Subcutaneous adipose tissue (tissue), 4 donors: ENCODE measurements around the gene RASGRF2. TPM values are rescaled to one million over a fixed set of nuclear protein-coding genes. Genes with fewer than 3 reads are reported as not detected.

Source experiments
- total RNA-seq, 4 donors: library from RNA; depleted of rRNA; stranded (reverse); fragments of >200 nt; gene quantifications; one replicate each; pipeline ENCODE4 v1.1.0, GENCODE V29; 2016
- TF ChIP-seq, protein P1 (sequence below): fragments of 450-650 bp; IDR thresholded peaks from one replicate; pipeline ENCODE4 v1.5.1; 2016; ENCODE audit warnings: low read depth, mild to moderate bottlenecking, control low read depth, antibody characterized with exemption, moderate library complexity

RASGRF2 gene
- total RNA-seq, 4 donors from 2014 or later: 6.6 to 34.9 (median 20.2) TPM

DNA sequence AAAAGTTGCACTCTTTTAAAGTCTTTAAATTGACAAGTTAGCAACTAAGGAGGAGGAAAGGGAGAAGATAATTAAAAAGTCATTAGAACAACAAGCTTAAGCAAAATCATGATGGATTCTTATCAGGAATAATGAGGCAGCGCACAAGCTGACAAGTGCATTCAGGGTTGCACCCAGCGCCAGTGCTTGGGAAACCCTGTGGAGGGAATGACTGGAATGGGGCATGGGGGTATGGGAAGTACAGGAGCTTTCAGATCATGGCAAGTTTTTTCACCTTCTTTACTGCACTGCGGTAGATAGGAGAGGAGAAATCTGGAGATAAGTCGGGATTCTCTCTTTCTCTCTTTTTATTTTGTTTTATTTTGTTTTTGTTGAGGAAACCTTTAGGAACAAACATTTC lies 155.1 kb downstream of the RASGRF2 start:
- TF ChIP-seq, protein P1, sequence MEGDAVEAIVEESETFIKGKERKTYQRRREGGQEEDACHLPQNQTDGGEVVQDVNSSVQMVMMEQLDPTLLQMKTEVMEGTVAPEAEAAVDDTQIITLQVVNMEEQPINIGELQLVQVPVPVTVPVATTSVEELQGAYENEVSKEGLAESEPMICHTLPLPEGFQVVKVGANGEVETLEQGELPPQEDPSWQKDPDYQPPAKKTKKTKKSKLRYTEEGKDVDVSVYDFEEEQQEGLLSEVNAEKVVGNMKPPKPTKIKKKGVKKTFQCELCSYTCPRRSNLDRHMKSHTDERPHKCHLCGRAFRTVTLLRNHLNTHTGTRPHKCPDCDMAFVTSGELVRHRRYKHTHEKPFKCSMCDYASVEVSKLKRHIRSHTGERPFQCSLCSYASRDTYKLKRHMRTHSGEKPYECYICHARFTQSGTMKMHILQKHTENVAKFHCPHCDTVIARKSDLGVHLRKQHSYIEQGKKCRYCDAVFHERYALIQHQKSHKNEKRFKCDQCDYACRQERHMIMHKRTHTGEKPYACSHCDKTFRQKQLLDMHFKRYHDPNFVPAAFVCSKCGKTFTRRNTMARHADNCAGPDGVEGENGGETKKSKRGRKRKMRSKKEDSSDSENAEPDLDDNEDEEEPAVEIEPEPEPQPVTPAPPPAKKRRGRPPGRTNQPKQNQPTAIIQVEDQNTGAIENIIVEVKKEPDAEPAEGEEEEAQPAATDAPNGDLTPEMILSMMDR: no peak

DNA sequence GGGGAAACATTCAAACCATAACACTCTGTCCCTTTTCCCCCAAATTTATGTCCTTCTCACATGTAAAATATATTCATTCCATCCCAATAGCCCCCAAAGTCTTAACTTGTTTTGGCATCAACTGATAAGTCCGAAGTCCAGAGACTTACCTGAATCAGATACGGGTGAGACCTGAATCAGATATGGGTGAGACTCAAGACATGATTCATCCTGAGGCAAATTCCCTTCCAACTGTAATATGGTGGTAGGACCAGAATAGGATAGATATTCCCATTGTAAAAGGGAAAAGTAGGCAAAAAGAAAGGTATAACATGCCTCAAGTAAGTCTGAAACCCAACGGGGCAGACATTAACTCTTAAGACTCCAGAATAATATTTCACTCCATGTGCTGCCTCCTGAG lies 157.4 kb downstream of the RASGRF2 start:
- TF ChIP-seq, protein P1: no peak

DNA sequence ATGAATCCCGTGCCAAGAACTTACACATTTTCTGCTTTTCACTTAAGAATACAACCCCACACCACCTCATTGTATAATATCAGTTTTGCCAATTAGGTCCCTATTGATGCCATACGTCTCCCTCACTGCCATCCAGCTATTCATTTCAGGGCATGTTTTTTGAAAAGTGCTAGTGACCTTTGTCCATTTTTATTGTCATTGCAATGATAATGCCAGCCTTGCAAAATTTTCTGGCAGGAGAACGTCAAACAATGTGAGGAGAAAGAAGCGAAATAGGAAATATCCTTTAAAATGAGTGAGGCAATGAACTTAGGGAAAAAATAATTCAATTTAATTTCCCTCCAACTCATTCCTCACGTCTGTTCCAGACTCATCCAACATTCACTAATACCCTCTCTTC lies 161.1 kb downstream of the RASGRF2 start:
- TF ChIP-seq, protein P1: no peak

DNA sequence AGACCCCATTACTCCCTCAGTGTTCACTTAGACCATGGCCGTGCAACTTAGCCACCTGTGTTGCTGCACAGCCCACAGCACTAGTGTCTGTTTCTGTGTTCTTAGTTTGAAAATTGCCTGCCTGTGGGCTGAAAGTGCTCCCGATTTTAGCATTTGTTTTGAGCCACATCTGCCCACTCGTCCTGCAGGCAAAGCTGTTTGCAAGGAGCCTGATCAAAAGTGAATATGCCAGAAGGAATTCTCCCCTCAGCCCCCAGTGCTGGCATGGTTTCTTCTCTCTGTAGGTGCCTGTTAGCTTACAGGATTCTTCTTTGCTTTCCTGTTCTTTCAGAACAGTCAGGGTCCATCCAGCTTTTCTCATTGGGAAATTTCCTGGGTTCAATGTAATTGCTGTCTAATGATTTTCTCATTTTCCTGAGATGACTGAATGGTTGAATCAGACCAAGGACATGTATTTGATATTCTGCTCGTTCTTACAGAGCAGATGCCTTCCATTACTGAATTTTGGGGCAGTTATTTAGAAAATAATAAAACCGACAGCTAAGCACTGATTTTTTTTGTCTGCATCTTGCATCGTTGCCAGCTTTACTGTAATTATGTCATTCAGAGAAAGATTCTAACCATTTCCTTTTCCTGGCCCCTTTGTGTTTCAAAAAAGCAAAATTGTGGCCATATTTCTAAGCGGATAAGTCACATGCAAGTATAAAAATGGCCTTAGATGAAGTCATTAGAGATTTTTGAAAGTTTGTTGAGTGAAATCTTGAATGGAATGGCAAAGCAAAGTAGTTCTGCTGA lies 161.9 kb downstream of the RASGRF2 start:
- TF ChIP-seq, protein P1: no peak

DNA sequence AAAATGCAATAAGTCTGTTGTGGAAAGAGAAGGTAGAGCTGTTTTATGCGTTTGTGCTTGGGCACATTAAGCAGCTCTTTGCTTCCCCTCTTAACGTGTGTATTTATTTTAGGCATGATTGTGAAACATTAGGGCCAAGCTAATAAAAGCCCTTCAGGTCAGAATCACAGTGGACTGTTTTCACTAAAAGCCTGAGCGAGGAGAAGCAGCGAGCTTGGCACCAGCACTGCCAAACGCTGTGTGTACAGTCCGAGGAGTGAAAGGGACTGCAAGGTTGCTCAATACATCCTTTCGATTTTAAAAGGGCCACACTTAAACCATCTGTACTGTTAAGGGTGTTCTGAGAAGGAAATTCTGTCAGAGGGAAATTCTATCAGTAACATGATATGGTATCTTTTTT lies 165.8 kb downstream of the RASGRF2 start:
- TF ChIP-seq, protein P1: no peak

DNA sequence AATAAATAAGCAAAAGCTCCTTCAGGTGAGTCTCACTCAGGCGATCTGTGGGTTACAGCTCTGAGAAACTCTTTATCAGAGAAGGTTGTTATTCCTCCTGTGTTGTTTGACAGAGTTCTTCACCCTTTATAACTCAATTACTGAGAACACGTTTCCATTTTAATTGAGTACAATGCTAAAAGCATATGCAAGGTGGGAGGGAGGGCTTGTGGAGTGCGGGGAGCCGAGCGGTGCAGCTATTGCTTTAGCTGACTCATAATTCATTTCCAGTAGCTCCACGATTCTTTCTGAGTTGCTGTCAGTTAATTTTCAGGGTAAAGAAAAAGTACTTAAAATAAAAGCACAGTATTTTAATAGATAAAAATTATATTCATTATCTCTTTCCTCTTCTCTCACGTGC lies 168.3 kb downstream of the RASGRF2 start:
- TF ChIP-seq, protein P1: no peak

DNA sequence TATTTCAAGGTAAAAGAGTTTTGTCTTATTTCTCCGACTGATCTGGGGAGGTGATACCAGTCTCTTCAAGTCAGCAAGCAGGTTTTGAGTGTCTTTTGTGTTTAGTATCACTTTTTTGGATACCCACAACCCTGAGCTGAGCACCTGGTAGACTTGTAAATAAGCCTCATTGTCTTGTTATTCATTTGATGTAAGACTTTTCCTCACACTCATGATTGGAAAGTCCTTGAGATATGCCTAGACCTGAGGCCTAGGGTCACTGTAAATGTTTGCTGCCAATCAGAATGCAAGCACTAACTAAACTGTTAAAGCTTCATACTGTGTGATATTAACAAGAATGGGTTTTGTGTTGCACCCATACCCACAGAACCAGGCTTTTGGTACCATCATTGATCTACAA lies 172.2 kb downstream of the RASGRF2 start:
- TF ChIP-seq, protein P1: no peak
